Measurements from ENCODE around the gene KLRB1. TPM values are rescaled to one million over a fixed set of nuclear protein-coding genes. Genes with fewer than 3 reads are reported as not detected.
"Not testable (repeated sequence)": the region's sequence is repeated elsewhere in the genome, so short reads cannot be mapped to it uniquely, and the experiment has no call there.

Gene KLRB1
- total and polyA plus RNA-seq, 11 donors, result 0.11 to 2.5 (median 0.32) TPM; not detected in 5

DNA sequence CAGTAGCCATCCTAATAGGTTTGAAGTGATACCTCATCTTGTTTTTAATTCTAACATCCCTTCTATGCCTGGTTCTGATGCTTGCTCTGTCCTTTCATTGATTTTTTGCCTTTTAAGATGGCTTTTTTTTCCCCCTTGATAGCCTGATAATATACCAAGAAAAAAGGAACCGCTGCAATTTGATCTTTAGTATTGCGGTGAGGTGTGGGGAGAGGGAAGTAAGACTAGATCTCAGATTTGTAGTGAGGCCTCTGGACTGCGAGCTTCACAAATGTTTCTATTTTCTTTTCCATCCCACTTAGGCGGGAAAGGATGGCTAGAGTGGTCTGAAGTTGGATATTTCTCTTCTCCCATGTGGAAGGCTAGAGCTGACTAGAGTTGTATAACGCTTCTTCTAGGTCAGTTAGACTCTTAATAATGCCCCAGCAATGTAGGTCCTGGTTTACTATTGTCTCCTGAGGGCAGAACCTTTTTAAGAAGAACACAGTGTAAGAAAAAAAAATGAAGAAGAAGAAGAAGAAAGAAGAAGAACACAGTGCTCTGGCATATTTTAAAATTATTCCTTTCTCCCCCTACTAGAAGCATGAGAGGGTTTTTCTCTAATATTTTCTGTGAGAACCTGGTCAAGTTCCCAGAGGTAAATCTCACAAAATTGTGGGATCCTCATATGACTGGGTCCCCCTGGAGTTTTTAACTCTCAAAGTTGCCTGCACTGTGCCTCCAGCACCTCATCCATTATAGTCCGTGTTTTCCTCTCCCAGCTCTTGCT is 11.9 kb upstream of the KLRB1 start:
- 88 to 93% (median 90%) methylated on average over 6 of the region's 6 CpGs for WGBS, 4 donors
- intact Hi-C loops (cut with DNase I), result no loop called here
- Histone ChIP-seq H3K27ac (no peak overlapping the region), H3K4me3 (no peak overlapping the region), H3K4me1 (peaks cover 0 to 14% (median 0%) of the 10 kb centered on the region in 12 donors), H3K36me3 (no peaks in the 10 kb centered on the region), H3K27me3 (no peaks in the 10 kb centered on the region), H3K9me3 (peaks cover 0 to 20% (median 4%) of the 10 kb centered on the region in 12 donors)
- no peak for TF ChIP-seq POLR2A (IDR thresholded peaks at IDR 0.05)
- TF ChIP-seq, protein P1, sequence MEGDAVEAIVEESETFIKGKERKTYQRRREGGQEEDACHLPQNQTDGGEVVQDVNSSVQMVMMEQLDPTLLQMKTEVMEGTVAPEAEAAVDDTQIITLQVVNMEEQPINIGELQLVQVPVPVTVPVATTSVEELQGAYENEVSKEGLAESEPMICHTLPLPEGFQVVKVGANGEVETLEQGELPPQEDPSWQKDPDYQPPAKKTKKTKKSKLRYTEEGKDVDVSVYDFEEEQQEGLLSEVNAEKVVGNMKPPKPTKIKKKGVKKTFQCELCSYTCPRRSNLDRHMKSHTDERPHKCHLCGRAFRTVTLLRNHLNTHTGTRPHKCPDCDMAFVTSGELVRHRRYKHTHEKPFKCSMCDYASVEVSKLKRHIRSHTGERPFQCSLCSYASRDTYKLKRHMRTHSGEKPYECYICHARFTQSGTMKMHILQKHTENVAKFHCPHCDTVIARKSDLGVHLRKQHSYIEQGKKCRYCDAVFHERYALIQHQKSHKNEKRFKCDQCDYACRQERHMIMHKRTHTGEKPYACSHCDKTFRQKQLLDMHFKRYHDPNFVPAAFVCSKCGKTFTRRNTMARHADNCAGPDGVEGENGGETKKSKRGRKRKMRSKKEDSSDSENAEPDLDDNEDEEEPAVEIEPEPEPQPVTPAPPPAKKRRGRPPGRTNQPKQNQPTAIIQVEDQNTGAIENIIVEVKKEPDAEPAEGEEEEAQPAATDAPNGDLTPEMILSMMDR (IDR thresholded peaks at IDR 0.05), result no peak
- DNase-seq (no peak), ATAC-seq (no peak)

DNA sequence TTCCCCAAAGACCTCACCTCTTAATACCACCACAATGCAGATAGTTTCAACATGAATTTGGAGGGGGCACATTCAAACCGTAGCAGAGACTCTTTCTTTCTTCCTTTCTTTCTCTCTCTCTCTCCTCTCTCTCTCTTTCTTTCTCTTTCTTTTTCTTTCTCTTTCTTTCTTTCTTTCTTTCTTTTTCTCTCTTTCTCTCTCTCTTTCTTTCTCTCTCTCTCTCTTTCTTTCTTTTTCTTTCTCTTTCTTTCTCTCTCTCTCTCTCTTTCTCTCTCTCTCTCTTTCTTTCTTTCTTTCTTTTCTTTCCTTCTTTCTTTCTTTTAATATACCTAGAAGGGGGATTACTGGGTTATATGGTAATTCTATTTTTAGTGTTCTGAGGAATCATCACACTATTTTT is 11.2 kb upstream of the KLRB1 start:
- intact Hi-C loops (cut with DNase I); DNase-seq; H3K4me3 ChIP-seq; H3K27ac ChIP-seq; ATAC-seq; H3K27me3 ChIP-seq; H3K36me3 ChIP-seq: not testable (repeated sequence)
- H3K4me1 ChIP-seq, result peaks cover 0 to 14% (median 0%) of the 10 kb centered on the region in 12 donors
- H3K9me3 ChIP-seq, result peaks cover 0 to 13% (median 0%) of the 10 kb centered on the region in 12 donors
- 92 to 100% (median 95%) methylated on average over 1 of the region's 1 CpG for WGBS, 4 donors

DNA sequence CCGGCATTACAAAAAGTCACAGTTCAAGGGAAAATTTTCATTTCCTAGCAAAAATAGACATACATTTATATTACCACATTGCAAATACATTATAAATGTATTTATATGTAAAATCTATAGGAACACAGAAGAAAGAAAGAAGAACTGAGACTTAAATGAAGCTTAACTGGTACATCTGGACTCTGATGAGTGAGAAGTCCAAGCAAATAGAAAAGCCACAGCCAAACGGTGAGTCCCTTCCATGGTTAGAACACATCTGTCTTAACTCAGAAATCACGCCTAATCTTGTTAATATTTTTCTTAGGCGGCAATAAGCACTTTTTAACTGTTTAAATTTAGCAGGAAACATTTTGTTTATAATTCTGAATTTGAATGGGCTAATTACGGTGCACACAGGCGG is 9.4 kb upstream of the KLRB1 start:
- H3K9me3 ChIP-seq, result peaks cover 0 to 6% (median 0%) of the 10 kb centered on the region in 12 donors
- H3K4me3 ChIP-seq, result no peak overlapping the region
- intact Hi-C loops (cut with DNase I), result no loop called here
- 87 to 92% (median 90%) methylated on average over 6 of the region's 6 CpGs for WGBS, 4 donors
- peak overlapping the region in 1 of 12 donors; percentile 79 for H3K27ac ChIP-seq
- H3K27me3 ChIP-seq, result no peaks in the 10 kb centered on the region
- ATAC-seq, result no peak
- peaks cover 0 to 14% (median 0%) of the 10 kb centered on the region in 12 donors for H3K4me1 ChIP-seq
- H3K36me3 ChIP-seq, result no peaks in the 10 kb centered on the region
- no peak for TF ChIP-seq POLR2A (IDR thresholded peaks at IDR 0.05)
- TF ChIP-seq, protein P1 (IDR thresholded peaks at IDR 0.05), result no peak
- no peak for DNase-seq

GRCh38 chr12:9615420-9616136 is 7.9 kb upstream of the KLRB1 start:
- TF ChIP-seq POLR2A (IDR thresholded peaks at IDR 0.05), result no peak
- TF ChIP-seq, protein P1 (IDR thresholded peaks at IDR 0.05), result no peak
- no peak for ATAC-seq
- WGBS, 4 donors, result 54 to 64% (median 57%) methylated on average over 5 of the region's 5 CpGs
- Histone ChIP-seq H3K4me1 (peaks cover 0 to 14% (median 0%) of the 10 kb centered on the region in 12 donors), H3K4me3 (peak overlapping the region in 1 of 12 donors; percentile 16), H3K27ac (peak overlapping the region in 1 of 12 donors; percentile 79), H3K36me3 (no peaks in the 10 kb centered on the region), H3K27me3 (no peaks in the 10 kb centered on the region), H3K9me3 (no peaks in the 10 kb centered on the region)
- DNase-seq, result no peak
- intact Hi-C loops (cut with DNase I), result no loop called here

DNA sequence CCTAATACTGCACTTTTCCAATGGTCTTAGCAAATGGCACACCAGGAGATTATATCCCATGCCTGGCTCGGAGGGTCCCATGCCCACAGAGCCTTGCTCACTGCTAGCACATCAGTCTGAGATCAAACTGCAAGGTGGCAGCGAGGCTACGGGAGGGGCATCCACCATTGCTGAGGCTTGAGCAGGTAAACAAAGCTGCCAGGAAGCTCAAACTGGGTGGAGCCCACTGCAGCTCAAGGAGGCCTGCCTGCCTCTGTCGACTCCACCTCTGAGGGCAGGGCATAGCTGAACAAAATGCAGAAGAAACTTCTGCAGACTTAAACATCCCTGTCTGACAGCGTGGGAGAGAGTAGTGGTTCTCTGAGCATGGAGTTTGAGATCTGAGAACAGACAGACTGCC is 2.9 kb upstream of the KLRB1 start:
- intact Hi-C loops (cut with DNase I); ATAC-seq; DNase-seq; H3K4me3 ChIP-seq; H3K4me1 ChIP-seq; H3K9me3 ChIP-seq; H3K36me3 ChIP-seq; H3K27ac ChIP-seq; H3K27me3 ChIP-seq: not testable (repeated sequence)
- WGBS, 4 donors, result 94 to 100% (median 95%) methylated on average over 5 of the region's 5 CpGs
